Neuronal stem cell (in vitro differentiated cells): Measurements from ENCODE around the gene PSMB3.
A peak's percentile ranks its signal among the peaks of the same experiment; 100 is the strongest.

Experiments
- DNase-seq: peaks from one replicate; pipeline ENCODE4 v3.0.0-alpha.2; 2013; ENCODE audit warnings: low spot score
- H2AFZ ChIP-seq: one replicate; pipeline ENCODE4 v1.6.1; 2013; ENCODE audit warnings: mild to moderate bottlenecking, low read length, inconsistent platforms
- H2AK5ac ChIP-seq: 2 replicates; pipeline ENCODE4 v1.6.1; 2013; ENCODE audit warnings: low read depth, mild to moderate bottlenecking, inconsistent platforms, low read length, moderate library complexity, mixed read lengths
- H2BK120ac ChIP-seq: 2 replicates; pipeline ENCODE4 v1.6.1; 2013; ENCODE audit warnings: low read depth, mild to moderate bottlenecking, inconsistent platforms, low read length, moderate library complexity, mixed read lengths
- H2BK12ac ChIP-seq: one replicate; pipeline ENCODE4 v1.6.1; 2013; ENCODE audit warnings: low read length, inconsistent platforms
- H2BK15ac ChIP-seq: 2 replicates; pipeline ENCODE4 v1.6.1; 2013; ENCODE audit warnings: mild to moderate bottlenecking, low read length, inconsistent platforms, mixed read lengths
- H2BK5ac ChIP-seq: one replicate; pipeline ENCODE4 v1.6.1; 2013; ENCODE audit warnings: inconsistent platforms, mild to moderate bottlenecking, low read length, moderate library complexity
- H3K14ac ChIP-seq: one replicate; pipeline ENCODE4 v1.6.1; 2013; ENCODE audit warnings: low read length, inconsistent platforms
- H3K18ac ChIP-seq: 2 replicates; pipeline ENCODE4 v1.6.1; 2013; ENCODE audit warnings: low read length, inconsistent platforms
- H3K23ac ChIP-seq: 2 replicates; pipeline ENCODE4 v1.6.1; 2013; ENCODE audit warnings: low read depth, mild to moderate bottlenecking, mixed read lengths, low read length, inconsistent platforms; ENCODE audit not compliant: poor library complexity
- H3K27ac ChIP-seq: replicated peaks from 3 replicates; pipeline ENCODE4 v1.5.1; 2013; ENCODE audit warnings: low read length, inconsistent platforms
- H3K27me3 ChIP-seq, 3 experiments: 2 replicates each; pipeline ENCODE4 v1.6.1; 2013; ENCODE audit warnings: low read length in 3 of 3, mild to moderate bottlenecking in 2 of 3, inconsistent platforms in 1 of 3, low read depth in 1 of 3, mixed read lengths in 1 of 3, moderate library complexity in 1 of 3; ENCODE audit not compliant: control insufficient read depth in 3 of 3, insufficient read depth in 3 of 3
- H3K36me3 ChIP-seq, 2 donors: replicated peaks in 1 of 2; 2 replicates each; pipeline ENCODE4 v1.6.1; 2013; ENCODE audit warnings: low read length in 2 of 2; ENCODE audit not compliant: control insufficient read depth in 2 of 2, insufficient read depth in 2 of 2
- H3K4ac ChIP-seq: 2 replicates; pipeline ENCODE4 v1.6.1; 2013; ENCODE audit warnings: inconsistent platforms, mild to moderate bottlenecking, low read length, moderate library complexity
- H3K4me1 ChIP-seq, 2 donors: 1 replicate in 1 of 2; 2 replicates in 1 of 2; pipeline ENCODE4 v1.6.1; 2013; ENCODE audit warnings: low read length in 2 of 2, low read depth in 1 of 2; ENCODE audit not compliant: control insufficient read depth in 2 of 2, insufficient read depth in 1 of 2
- H3K4me2 ChIP-seq: one replicate; pipeline ENCODE4 v1.6.1; 2013; ENCODE audit warnings: mild to moderate bottlenecking, low read length, inconsistent platforms; ENCODE audit not compliant: insufficient read depth, poor library complexity, severe bottlenecking
- H3K4me3 ChIP-seq, 2 donors: 2 replicates each; pipeline ENCODE4 v1.5.1; 2013; ENCODE audit warnings: low read length in 2 of 2, mild to moderate bottlenecking in 2 of 2, inconsistent platforms in 1 of 2, moderate library complexity in 1 of 2
- H3K79me1 ChIP-seq: one replicate; pipeline ENCODE4 v1.6.1; 2013; ENCODE audit warnings: low read depth, mild to moderate bottlenecking, inconsistent platforms, low read length, moderate library complexity
- H3K9ac ChIP-seq: one replicate; pipeline ENCODE4 v1.6.1; 2013; ENCODE audit warnings: mild to moderate bottlenecking, low read depth, low read length, inconsistent platforms; ENCODE audit not compliant: poor library complexity
- H3K9me3 ChIP-seq, 2 donors: replicated peaks in 1 of 2; 2 replicates each; pipeline versions ENCODE3 to v1.6.1; 2013; ENCODE audit warnings: low read length in 2 of 2, mild to moderate bottlenecking in 2 of 2, inconsistent platforms in 1 of 2, low read depth in 1 of 2, mixed read lengths in 1 of 2, moderate library complexity in 1 of 2; ENCODE audit not compliant: control insufficient read depth in 2 of 2, insufficient read depth in 1 of 2
- H4K8ac ChIP-seq: one replicate; pipeline ENCODE4 v1.6.1; 2013; ENCODE audit warnings: low read depth, mild to moderate bottlenecking, inconsistent platforms, low read length, moderate library complexity
- H4K91ac ChIP-seq: one replicate; pipeline ENCODE4 v1.6.1; 2013; ENCODE audit warnings: low read length, low read depth, mild to moderate bottlenecking, inconsistent platforms; ENCODE audit not compliant: poor library complexity
- WGBS, 2 donors: extraction: QIAGEN DNeasy Blood & Tissue Kit; methylation state at CpG; one replicate each; pipeline ENCODE4 v1.1.7; 2013; ENCODE audit warnings: missing lambda C conversion rate in 2 of 2, mixed read lengths in 1 of 2; ENCODE audit not compliant: insufficient read length in 2 of 2, insufficient replicate concordance in 1 of 2; ENCODE audit errors: extremely low coverage in 2 of 2; 5-methylcytosine and 5-hydroxymethylcytosine counted together

PSMB3 gene

DNA sequence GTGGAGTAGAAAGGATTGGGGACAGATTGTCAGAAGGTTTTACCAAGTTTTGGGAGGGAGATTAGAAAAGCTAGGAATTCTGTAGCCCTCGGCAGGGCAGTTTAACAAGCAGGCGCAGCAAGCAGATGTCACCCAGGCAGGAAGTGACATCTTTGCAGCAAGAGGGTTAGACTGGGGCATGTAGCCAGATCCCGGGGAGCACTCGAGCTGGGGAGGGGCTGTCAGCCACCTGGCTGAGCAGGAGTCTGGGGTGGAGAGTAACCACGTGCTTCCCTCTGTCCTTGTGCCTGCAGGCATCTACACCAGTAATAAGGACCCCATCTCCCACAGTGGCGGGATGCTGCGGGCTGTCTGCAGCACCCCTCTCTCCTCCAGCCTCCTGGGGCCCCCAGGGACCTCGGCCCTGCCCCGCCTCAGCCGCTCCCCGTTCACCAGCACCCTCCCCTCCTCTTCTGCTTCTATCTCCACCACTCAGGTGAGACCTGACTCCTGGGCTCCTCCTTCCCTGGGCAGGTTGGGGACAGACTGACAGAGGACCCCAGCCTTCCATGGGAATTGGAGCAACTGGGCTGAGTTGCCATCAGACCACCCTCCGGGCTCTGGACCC is 35.3 kb upstream of the PSMB3 start:
- no peak overlapping the region for H3K27ac ChIP-seq
- no peak overlapping the region for H4K8ac ChIP-seq
- no peak overlapping the region for H2BK120ac ChIP-seq
- H2AK5ac ChIP-seq = no peak overlapping the region
- H3K9ac ChIP-seq = no peak overlapping the region
- peaks cover 0 to 14% of the 10 kb centered on the region in 2 donors for H3K4me1 ChIP-seq
- peaks cover 0 to 21% (median 2%) of the 10 kb centered on the region in 3 experiments for H3K27me3 ChIP-seq
- H2BK15ac ChIP-seq = no peak overlapping the region
- no peaks in the 10 kb centered on the region for H3K79me1 ChIP-seq
- no peak overlapping the region for H2BK5ac ChIP-seq
- H3K36me3 ChIP-seq = peaks cover 7 to 93% of the 10 kb centered on the region in 2 donors
- no peak overlapping the region for H2AFZ ChIP-seq
- H3K23ac ChIP-seq = no peak overlapping the region
- H3K4me3 ChIP-seq = no peak overlapping the region
- H2BK12ac ChIP-seq = no peak overlapping the region
- no peak overlapping the region for H4K91ac ChIP-seq
- DNase-seq = no peak
- no peak overlapping the region for H3K4ac ChIP-seq
- H3K14ac ChIP-seq = no peak overlapping the region
- WGBS, 2 donors = no CpG with 5 or more reads among the region's 12 CpGs
- no peak overlapping the region for H3K4me2 ChIP-seq
- H3K18ac ChIP-seq = no peak overlapping the region
- no peaks in the 10 kb centered on the region for H3K9me3 ChIP-seq

DNA sequence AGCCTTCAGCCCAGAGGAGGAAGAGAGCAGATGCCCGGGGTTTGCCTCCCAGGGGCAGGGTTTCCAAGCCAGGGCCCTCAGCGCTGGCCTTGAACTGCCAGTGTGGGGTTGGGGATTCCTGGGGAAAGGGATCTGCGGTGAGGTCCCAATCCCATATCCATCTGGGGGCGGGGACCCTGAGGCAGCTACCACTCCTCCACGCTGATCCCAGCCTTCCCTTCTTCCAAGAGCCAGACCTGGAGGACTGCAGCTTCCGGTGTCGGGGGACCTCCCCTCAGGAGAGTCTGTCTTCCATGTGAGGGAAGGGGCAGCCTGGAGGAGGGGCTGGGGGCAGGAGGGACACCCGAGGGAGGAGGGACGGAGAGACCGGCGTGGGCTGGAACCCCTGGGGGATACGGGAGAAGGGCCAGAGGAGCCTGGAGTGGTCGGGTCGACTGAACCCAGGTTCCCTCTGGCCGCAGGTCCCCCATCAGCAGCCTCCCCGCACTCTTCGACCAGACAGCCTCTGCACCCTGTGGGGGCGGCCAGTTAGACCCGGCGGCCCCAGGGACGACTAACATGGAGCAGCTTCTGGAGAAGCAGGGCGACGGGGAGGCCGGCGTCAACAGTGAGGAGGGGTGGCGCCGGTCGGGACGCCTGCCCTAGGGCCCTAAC is 33.1 kb upstream of the PSMB3 start:
- peaks cover 0 to 13% of the 10 kb centered on the region in 2 donors for H3K4me1 ChIP-seq
- H4K8ac ChIP-seq = no peak overlapping the region
- no peak overlapping the region for H3K14ac ChIP-seq
- H3K79me1 ChIP-seq = no peaks in the 10 kb centered on the region
- no peak overlapping the region for H4K91ac ChIP-seq
- no CpG with 5 or more reads among the region's 29 CpGs for WGBS, 2 donors
- peaks cover 0 to 21% (median 2%) of the 10 kb centered on the region in 3 experiments for H3K27me3 ChIP-seq
- H2BK12ac ChIP-seq = no peak overlapping the region
- H3K4me2 ChIP-seq = peak overlapping the region; percentile 81
- H3K9me3 ChIP-seq = no peaks in the 10 kb centered on the region
- no peak overlapping the region for H3K23ac ChIP-seq
- no peak for DNase-seq
- peak overlapping the region; percentile 91 for H2AK5ac ChIP-seq
- peaks cover 3 to 88% of the 10 kb centered on the region in 2 donors for H3K36me3 ChIP-seq
- no peak overlapping the region for H3K27ac ChIP-seq
- peak overlapping the region; percentile 94 for H3K18ac ChIP-seq
- H3K4me3 ChIP-seq = peak overlapping the region in 1 of 2 donors; percentile 43
- no peak overlapping the region for H2AFZ ChIP-seq
- H3K4ac ChIP-seq = no peak overlapping the region
- peak overlapping the region; percentile 49 for H2BK5ac ChIP-seq
- H2BK15ac ChIP-seq = no peak overlapping the region
- H3K9ac ChIP-seq = peak overlapping the region; percentile 3
- H2BK120ac ChIP-seq = peak overlapping the region; percentile 44

DNA sequence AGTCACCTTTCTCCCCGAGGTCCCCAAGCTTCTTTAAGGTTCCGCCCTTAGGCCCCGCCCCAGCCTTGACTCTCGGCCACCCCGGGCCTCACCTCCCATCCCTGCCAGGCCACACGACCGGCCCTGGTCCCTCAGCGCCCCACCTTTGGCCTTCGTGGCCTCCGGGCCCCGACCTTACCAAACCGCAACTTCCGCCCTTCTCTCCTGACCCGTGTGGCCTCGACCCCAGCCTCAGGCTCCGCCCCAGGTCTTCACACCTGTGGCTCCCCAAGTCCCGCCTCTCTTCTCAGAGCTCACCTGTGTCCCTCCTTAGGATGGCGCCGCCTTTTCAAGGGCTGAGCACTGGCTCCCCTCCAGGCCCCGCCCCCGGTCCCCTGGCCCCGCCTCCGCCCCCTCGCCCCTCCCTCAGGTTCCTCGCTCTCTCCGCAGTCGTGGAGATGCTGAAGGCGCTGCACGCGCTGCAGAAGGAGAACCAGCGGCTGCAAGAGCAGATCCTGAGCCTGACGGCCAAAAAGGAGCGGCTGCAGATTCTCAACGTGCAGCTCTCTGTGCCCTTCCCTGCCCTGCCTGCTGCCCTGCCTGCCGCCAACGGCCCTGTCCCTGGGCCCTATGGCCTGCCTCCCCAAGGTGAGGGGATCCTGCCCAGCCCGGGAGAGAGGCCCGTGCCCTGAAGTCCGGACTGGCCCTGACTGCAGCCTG is 32.4 kb upstream of the PSMB3 start:
- Histone ChIP-seq H3K18ac (peak overlapping the region; percentile 94), H2BK120ac (no peak overlapping the region), H2AK5ac (peak overlapping the region; percentile 91), H3K4ac (peak overlapping the region; percentile 47), H3K9ac (peak overlapping the region; percentile 3), H3K4me3 (peak overlapping the region in 1 of 2 donors; percentile 43), H3K9me3 (no peaks in the 10 kb centered on the region), H2BK15ac (no peak overlapping the region), H3K4me1 (peaks cover 0 to 13% of the 10 kb centered on the region in 2 donors), H3K27me3 (peaks cover 0 to 21% (median 2%) of the 10 kb centered on the region in 3 experiments), H3K79me1 (no peaks in the 10 kb centered on the region), H3K23ac (peak overlapping the region; percentile 80), H2BK12ac (no peak overlapping the region), H3K36me3 (peaks cover 3 to 88% of the 10 kb centered on the region in 2 donors), H3K4me2 (peak overlapping the region; percentile 81), H4K8ac (no peak overlapping the region), H3K14ac (peak overlapping the region; percentile 77), H2BK5ac (peak overlapping the region; percentile 49), H2AFZ (no peak overlapping the region), H4K91ac (no peak overlapping the region), H3K27ac (no peak overlapping the region)
- WGBS, 2 donors = no CpG with 5 or more reads among the region's 39 CpGs
- DNase-seq = peak; percentile 30

DNA sequence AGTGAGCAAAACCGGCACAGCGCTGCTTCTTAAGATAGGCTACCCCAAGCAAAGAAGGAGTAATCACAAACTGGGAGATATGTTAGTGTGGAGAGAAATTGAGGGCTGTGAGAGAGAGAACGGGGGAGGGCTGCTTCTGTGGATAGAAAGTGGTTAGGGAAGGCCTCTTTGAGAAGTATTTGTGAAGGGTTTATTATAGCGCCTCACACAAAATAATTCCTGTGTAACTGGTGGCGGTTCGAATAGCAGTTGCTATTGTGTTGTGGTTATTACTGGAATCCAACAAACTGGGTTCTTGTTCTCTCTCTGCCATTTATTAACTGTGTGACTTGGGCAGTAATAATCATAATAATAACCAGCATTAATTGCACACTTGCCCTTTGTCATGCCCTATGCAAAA is 31.6 kb upstream of the PSMB3 start:
- no peaks in the 10 kb centered on the region for H3K79me1 ChIP-seq
- H3K4me3 ChIP-seq = no peak overlapping the region
- no peak overlapping the region for H3K23ac ChIP-seq
- peaks cover 0 to 21% (median 2%) of the 10 kb centered on the region in 3 experiments for H3K27me3 ChIP-seq
- H2BK12ac ChIP-seq = no peak overlapping the region
- no CpG with 5 or more reads among the region's 6 CpGs for WGBS, 2 donors
- no peak overlapping the region for H3K27ac ChIP-seq
- no peak overlapping the region for H2BK120ac ChIP-seq
- H2BK15ac ChIP-seq = no peak overlapping the region
- H3K14ac ChIP-seq = no peak overlapping the region
- H3K4ac ChIP-seq = no peak overlapping the region
- no peak overlapping the region for H4K91ac ChIP-seq
- no peak overlapping the region for H3K18ac ChIP-seq
- H3K36me3 ChIP-seq = peaks cover 3 to 81% of the 10 kb centered on the region in 2 donors
- no peak for DNase-seq
- H3K9ac ChIP-seq = no peak overlapping the region
- H3K4me1 ChIP-seq = peaks cover 0 to 13% of the 10 kb centered on the region in 2 donors
- H3K9me3 ChIP-seq = no peaks in the 10 kb centered on the region
- H2BK5ac ChIP-seq = no peak overlapping the region
- H3K4me2 ChIP-seq = no peak overlapping the region
- H4K8ac ChIP-seq = no peak overlapping the region
- H2AFZ ChIP-seq = no peak overlapping the region
- no peak overlapping the region for H2AK5ac ChIP-seq
